ENCODE measurements around the gene IFT74.

- TF ChIP-seq, protein P1, sequence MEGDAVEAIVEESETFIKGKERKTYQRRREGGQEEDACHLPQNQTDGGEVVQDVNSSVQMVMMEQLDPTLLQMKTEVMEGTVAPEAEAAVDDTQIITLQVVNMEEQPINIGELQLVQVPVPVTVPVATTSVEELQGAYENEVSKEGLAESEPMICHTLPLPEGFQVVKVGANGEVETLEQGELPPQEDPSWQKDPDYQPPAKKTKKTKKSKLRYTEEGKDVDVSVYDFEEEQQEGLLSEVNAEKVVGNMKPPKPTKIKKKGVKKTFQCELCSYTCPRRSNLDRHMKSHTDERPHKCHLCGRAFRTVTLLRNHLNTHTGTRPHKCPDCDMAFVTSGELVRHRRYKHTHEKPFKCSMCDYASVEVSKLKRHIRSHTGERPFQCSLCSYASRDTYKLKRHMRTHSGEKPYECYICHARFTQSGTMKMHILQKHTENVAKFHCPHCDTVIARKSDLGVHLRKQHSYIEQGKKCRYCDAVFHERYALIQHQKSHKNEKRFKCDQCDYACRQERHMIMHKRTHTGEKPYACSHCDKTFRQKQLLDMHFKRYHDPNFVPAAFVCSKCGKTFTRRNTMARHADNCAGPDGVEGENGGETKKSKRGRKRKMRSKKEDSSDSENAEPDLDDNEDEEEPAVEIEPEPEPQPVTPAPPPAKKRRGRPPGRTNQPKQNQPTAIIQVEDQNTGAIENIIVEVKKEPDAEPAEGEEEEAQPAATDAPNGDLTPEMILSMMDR (IDR thresholded peaks at IDR 0.05) = no peak
- TF ChIP-seq POLR2A (IDR thresholded peaks at IDR 0.05) = no peak
Observed at GRCh38 chr9:27094640-27095298, 138.6 kb downstream of the IFT74 start.

Data from adrenal gland (tissue), 5 donors.